C4-2B (cell line): ENCODE measurements around the gene DGKB.
A peak's percentile ranks its signal among the peaks of the same experiment; 100 is the strongest.

Experiments
- H3K27ac ChIP-seq: fragments of 450-650 bp; 2 replicates; pipeline ENCODE4 v1.5.1; 2017
- CTCF ChIP-seq: fragments of 450-650 bp; conservative IDR thresholded peaks from 2 replicates; pipeline ENCODE4 v1.5.1; 2017; ENCODE audit warnings: mild to moderate bottlenecking
- ZFX ChIP-seq: fragments of 450-650 bp; IDR thresholded peaks from 2 replicates; pipeline ENCODE4 v1.6.1; 2017

DGKB gene

GRCh38 chr7:14430926-14431325 lies 471.6 kb downstream of the DGKB start:
- TF ChIP-seq CTCF: no peak
- TF ChIP-seq ZFX: no peak

GRCh38 chr7:14425559-14425958 lies 477.0 kb downstream of the DGKB start:
- TF ChIP-seq ZFX: no peak
- TF ChIP-seq CTCF: no peak
- H3K27ac ChIP-seq: no peak overlapping the region

More at GRCh38 chr7:14430926-14431325, 471.6 kb downstream of the DGKB start:
- H3K27ac ChIP-seq: no peak overlapping the region

GRCh38 chr7:14424675-14425074 lies 477.9 kb downstream of the DGKB start:
- TF ChIP-seq CTCF: peak; percentile 26
- TF ChIP-seq ZFX: no peak
- no peak overlapping the region for H3K27ac ChIP-seq

GRCh38 chr7:14420768-14421167 lies 481.8 kb downstream of the DGKB start:
- TF ChIP-seq CTCF: no peak
- no peak for TF ChIP-seq ZFX
- no peak overlapping the region for H3K27ac ChIP-seq

- no peak overlapping the region for H3K27ac ChIP-seq
Observed at GRCh38 chr7:14419531-14419930, 483.0 kb downstream of the DGKB start.

GRCh38 chr7:14418633-14419032 lies 483.9 kb downstream of the DGKB start:
- TF ChIP-seq CTCF (no peak), ZFX (no peak)
- no peak overlapping the region for H3K27ac ChIP-seq

More at GRCh38 chr7:14419531-14419930, 483.0 kb downstream of the DGKB start:
- TF ChIP-seq ZFX (no peak), CTCF (no peak)

GRCh38 chr7:14414274-14414986 lies 488.1 kb downstream of the DGKB start:
- no peak for TF ChIP-seq CTCF
- TF ChIP-seq ZFX: no peak

More at GRCh38 chr7:14414274-14414986, 488.1 kb downstream of the DGKB start:
- H3K27ac ChIP-seq: no peak overlapping the region
